Esophagus squamous epithelium (tissue), 5 donors: ENCODE data around the gene SP100. TPM values are rescaled to one million over a fixed set of nuclear protein-coding genes. Genes with fewer than 3 reads are reported as not detected.
"Not testable (repeated sequence)": the region's sequence is repeated elsewhere in the genome, so short reads cannot be mapped to it uniquely, and the experiment has no call there.

Experiments
- DNase-seq: peaks from one replicate; lab custom pipeline; 2025; lab: John Stamatoyannopoulos, UW
- H3K27ac ChIP-seq, 4 donors: fragments of 200-600 bp; sonication (generic); one replicate each; pipeline ENCODE4 v1.5.1; 2016 to 2019; ENCODE audit warnings: mild to moderate bottlenecking in 1 of 4
- H3K27me3 ChIP-seq, 4 donors: fragments of 200-600 bp; sonication (generic); 1 replicate in 3 of 4; 2 replicates in 1 of 4; pipeline versions ENCODE4 v1.5.1 to v1.6.0; 2017 to 2021; ENCODE audit warnings: antibody characterized with exemption in 1 of 4
- H3K36me3 ChIP-seq, 3 donors: fragments of 200-600 bp; sonication (generic); one replicate each; pipeline ENCODE4 v1.5.1; 2016 to 2019
- H3K4me1 ChIP-seq, 3 donors: fragments of 200-600 bp; sonication (generic); one replicate each; pipeline ENCODE4 v1.5.1; 2017 to 2019
- H3K4me3 ChIP-seq, 4 donors: fragments of 200-600 bp; sonication (generic); 1 replicate in 3 of 4; 2 replicates in 1 of 4; pipeline ENCODE4 v1.5.1; 2016 to 2019; ENCODE audit warnings: mild to moderate bottlenecking in 2 of 4, moderate library complexity in 1 of 4
- H3K9me3 ChIP-seq, 3 donors: fragments of 200-600 bp; sonication (generic); one replicate each; pipeline ENCODE4 v1.5.1; 2016 to 2019
- POLR2A ChIP-seq, 4 donors: fragments of 450-650 bp; IDR thresholded peaks; one replicate each; pipeline ENCODE4 v1.6.1; 2017; ENCODE audit warnings: antibody characterized with exemption in 4 of 4, mild to moderate bottlenecking in 4 of 4, moderate library complexity in 3 of 4
- WGBS, 2 donors: methylation state at CpG; one replicate each; pipeline ENCODE4 v1.1.5; 2018; 5-methylcytosine and 5-hydroxymethylcytosine counted together
- intact Hi-C: fragments of 100-400 bp; cut with DNase I; formaldehyde crosslinking; loops from one replicate; pipeline ENCODE4 v1.15.0; 2022
- total RNA-seq, 4 donors: library from RNA; depleted of rRNA; stranded (reverse); fragments of >200 nt; gene quantifications; one replicate each; pipeline ENCODE4 v1.1.0, GENCODE V29; 2016
- TF ChIP-seq, protein P1 (sequence below), 6 experiments: fragments of 450-650 bp in 4 of 6; fragments of 200-600 bp in 2 of 6; sonication (generic) in 2 of 6; IDR thresholded peaks; one replicate each; pipeline ENCODE4 v1.5.1; 2016 to 2019; ENCODE audit warnings: antibody characterized with exemption in 6 of 6, mild to moderate bottlenecking in 4 of 6, moderate library complexity in 4 of 6
- donor health status: DM: yes; HTN: yes; CAD: no.

The SP100 gene
- total RNA-seq, result 10 to 100 TPM; 17.8 to 69.0 (median 45.5) TPM

GRCh38 chr2:230416061-230416721, at the start of gene SP100:
Gene SP100 (plus strand): TSS chr2:230416201. CDS start chr2:230416297, 96 bp downstream.
- H3K27ac ChIP-seq, result peak within 1 kb of the TSS; percentile 90 to 98 (median 94)
- peak in 3 of 4 donors; percentile 47 to 77 (median 74) for TF ChIP-seq POLR2A (IDR thresholded peaks at IDR 0.05)
- TF ChIP-seq, protein P1, sequence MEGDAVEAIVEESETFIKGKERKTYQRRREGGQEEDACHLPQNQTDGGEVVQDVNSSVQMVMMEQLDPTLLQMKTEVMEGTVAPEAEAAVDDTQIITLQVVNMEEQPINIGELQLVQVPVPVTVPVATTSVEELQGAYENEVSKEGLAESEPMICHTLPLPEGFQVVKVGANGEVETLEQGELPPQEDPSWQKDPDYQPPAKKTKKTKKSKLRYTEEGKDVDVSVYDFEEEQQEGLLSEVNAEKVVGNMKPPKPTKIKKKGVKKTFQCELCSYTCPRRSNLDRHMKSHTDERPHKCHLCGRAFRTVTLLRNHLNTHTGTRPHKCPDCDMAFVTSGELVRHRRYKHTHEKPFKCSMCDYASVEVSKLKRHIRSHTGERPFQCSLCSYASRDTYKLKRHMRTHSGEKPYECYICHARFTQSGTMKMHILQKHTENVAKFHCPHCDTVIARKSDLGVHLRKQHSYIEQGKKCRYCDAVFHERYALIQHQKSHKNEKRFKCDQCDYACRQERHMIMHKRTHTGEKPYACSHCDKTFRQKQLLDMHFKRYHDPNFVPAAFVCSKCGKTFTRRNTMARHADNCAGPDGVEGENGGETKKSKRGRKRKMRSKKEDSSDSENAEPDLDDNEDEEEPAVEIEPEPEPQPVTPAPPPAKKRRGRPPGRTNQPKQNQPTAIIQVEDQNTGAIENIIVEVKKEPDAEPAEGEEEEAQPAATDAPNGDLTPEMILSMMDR (IDR thresholded peaks at IDR 0.05), result no peak
- WGBS, 2 donors, result 0 to 1% methylated on average over 12 of the region's 12 CpGs
- no peaks in the 10 kb centered on the region for H3K36me3 ChIP-seq
- peak within 1 kb of the TSS; percentile 41 to 69 (median 60) for H3K4me3 ChIP-seq
- no peaks in the 10 kb centered on the region for H3K27me3 ChIP-seq
- peak; percentile 30 for DNase-seq
- peaks cover 25 to 84% (median 31%) of the 10 kb centered on the region in 3 donors for H3K4me1 ChIP-seq
- intact Hi-C loops, result loop anchor here (10.0 kb wide), 1 partner anchor 191 kb away; the partner anchor contains the start of gene SP140
- H3K9me3 ChIP-seq, result no peaks in the 10 kb centered on the region

DNA sequence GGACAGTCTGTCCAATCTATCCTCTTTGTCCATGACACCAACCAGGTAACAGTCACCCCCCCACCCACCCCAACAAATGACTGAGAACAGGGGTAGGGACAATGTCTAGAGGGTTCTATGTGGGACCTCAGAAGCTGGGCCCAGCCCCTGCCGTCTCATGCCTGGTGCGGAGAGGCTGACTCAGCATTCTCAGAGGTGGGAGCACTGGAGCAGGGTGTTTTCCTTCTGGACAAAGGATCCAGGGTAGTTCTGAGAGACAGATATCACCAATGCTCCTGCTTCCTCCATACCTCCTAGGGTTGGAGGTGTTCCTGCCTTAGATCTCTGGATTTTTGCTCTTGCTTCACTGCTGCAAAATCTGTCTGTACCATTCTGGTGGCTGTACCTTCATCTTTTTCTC, 33.9 kb upstream of the SP100 start:
- no peak for DNase-seq
- intact Hi-C loops, result no loop called here
- Histone ChIP-seq H3K27ac (no peak overlapping the region), H3K9me3 (no peaks in the 10 kb centered on the region), H3K4me1 (no peaks in the 10 kb centered on the region), H3K27me3 (no peaks in the 10 kb centered on the region), H3K4me3 (no peak overlapping the region), H3K36me3 (peaks cover 0 to 48% (median 0%) of the 10 kb centered on the region in 3 donors)
- TF ChIP-seq, protein P1 (IDR thresholded peaks at IDR 0.05), result no peak
- WGBS, 2 donors, result no CpG with 5 or more reads among the region's 2 CpGs

GRCh38 chr2:230383453-230383852, 32.5 kb upstream of the SP100 start:
- no peaks in the 10 kb centered on the region for H3K4me1 ChIP-seq
- no peaks in the 10 kb centered on the region for H3K27me3 ChIP-seq
- no peak overlapping the region for H3K4me3 ChIP-seq
- TF ChIP-seq, protein P1 (IDR thresholded peaks at IDR 0.05), result no peak
- no peak for TF ChIP-seq POLR2A (IDR thresholded peaks at IDR 0.05)
- no peaks in the 10 kb centered on the region for H3K9me3 ChIP-seq
- no peak for DNase-seq
- H3K27ac ChIP-seq, result no peak overlapping the region
- intact Hi-C loops, result no loop called here
- WGBS, 2 donors, result 80 to 91% methylated on average over 5 of the region's 5 CpGs
- H3K36me3 ChIP-seq, result peaks cover 0 to 54% (median 0%) of the 10 kb centered on the region in 3 donors

GRCh38 chr2:230384986-230385385, 31.0 kb upstream of the SP100 start:
- H3K36me3 ChIP-seq, result peaks cover 0 to 66% (median under 1%) of the 10 kb centered on the region in 3 donors
- TF ChIP-seq, protein P1 (IDR thresholded peaks at IDR 0.05), result no peak
- TF ChIP-seq POLR2A (IDR thresholded peaks at IDR 0.05), result no peak
- intact Hi-C loops, result no loop called here
- WGBS, 2 donors, result 87 to 90% methylated on average over 6 of the region's 6 CpGs
- no peaks in the 10 kb centered on the region for H3K9me3 ChIP-seq
- no peaks in the 10 kb centered on the region for H3K27me3 ChIP-seq
- no peak for DNase-seq
- no peaks in the 10 kb centered on the region for H3K4me1 ChIP-seq
- no peak overlapping the region for H3K27ac ChIP-seq
- H3K4me3 ChIP-seq, result no peak overlapping the region

DNA sequence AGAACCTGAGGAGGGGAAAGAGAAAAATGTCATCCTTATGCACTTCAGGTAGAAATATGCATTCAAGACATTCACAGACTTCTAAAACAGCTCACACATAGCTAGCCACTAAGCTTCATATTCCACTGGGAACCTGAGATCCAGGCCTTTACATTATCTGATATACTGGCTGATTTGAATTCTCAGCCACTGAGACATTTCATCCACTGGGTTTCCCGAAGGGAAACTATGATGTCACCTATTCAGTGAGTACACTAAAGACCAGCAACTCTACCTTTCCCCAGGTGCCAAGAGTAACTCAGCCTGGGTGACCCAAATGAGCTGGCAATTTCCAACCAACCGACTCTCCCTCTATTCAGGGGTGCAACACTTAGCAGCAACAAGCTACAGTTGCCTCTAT, 21.7 kb upstream of the SP100 start:
- DNase-seq, result no peak
- Histone ChIP-seq H3K27ac (no peak overlapping the region), H3K27me3 (no peaks in the 10 kb centered on the region), H3K4me3 (no peak overlapping the region), H3K36me3 (peaks cover 0 to 87% (median 11%) of the 10 kb centered on the region in 3 donors), H3K9me3 (peaks cover 0 to 8% (median 0%) of the 10 kb centered on the region in 3 donors), H3K4me1 (no peaks in the 10 kb centered on the region)
- 79 to 92% methylated on average over 2 of the region's 2 CpGs for WGBS, 2 donors
- intact Hi-C loops, result no loop called here
- TF ChIP-seq, protein P1 (IDR thresholded peaks at IDR 0.05), result no peak
- no peak for TF ChIP-seq POLR2A (IDR thresholded peaks at IDR 0.05)

GRCh38 chr2:230398698-230399097, 17.3 kb upstream of the SP100 start:
- H3K9me3 ChIP-seq, DNase-seq, H3K4me3 ChIP-seq, H3K27ac ChIP-seq, H3K4me1 ChIP-seq, intact Hi-C loops, H3K27me3 ChIP-seq: not testable (repeated sequence)
- 92 to 97% methylated on average over 6 of the region's 6 CpGs for WGBS, 2 donors
- peaks cover 0 to 71% (median 7%) of the 10 kb centered on the region in 3 donors for H3K36me3 ChIP-seq
